ENCODE measurements around the gene ZNF492. TPM values are rescaled to one million over a fixed set of nuclear protein-coding genes. Genes with fewer than 3 reads are reported as not detected.

The ZNF492 gene
- total RNA-seq, 1 donor from 2014 or later, result 0.26 TPM

- Histone ChIP-seq H3K27me3 (ENCODE audit: control insufficient read depth, insufficient read depth, low read length) (no peaks in the 10 kb centered on the region), H3K36me3 (ENCODE audit: control insufficient read depth, insufficient read depth, low read length) (no peaks in the 10 kb centered on the region), H3K4me3 (ENCODE audit: low read depth, low read length) (no peak overlapping the region)
- FAIRE-seq (no peak), DNase-seq (ENCODE audit: low read depth) (no peak)
- TF ChIP-seq CTCF (IDR thresholded peaks at IDR 0.05; ENCODE audit: insufficient read depth, low read length, severe bottlenecking), result no peak
Measured at GRCh38 chr19:22620401-22620800, 13.7 kb upstream of the ZNF492 start.

- no peaks in the 10 kb centered on the region for H3K27me3 ChIP-seq (ENCODE audit: control insufficient read depth, insufficient read depth, low read length)
- no peaks in the 10 kb centered on the region for H3K36me3 ChIP-seq (ENCODE audit: control insufficient read depth, insufficient read depth, low read length)
- FAIRE-seq (no peak), DNase-seq (ENCODE audit: low read depth) (no peak)
- no peak for TF ChIP-seq CTCF (IDR thresholded peaks at IDR 0.05; ENCODE audit: insufficient read depth, low read length, severe bottlenecking)
- H3K4me3 ChIP-seq (ENCODE audit: low read depth, low read length), result no peak overlapping the region
Measured at GRCh38 chr19:22620912-22621311, 13.2 kb upstream of the ZNF492 start.

- Histone ChIP-seq H3K4me3 (ENCODE audit: low read depth, low read length) (no peak overlapping the region), H3K36me3 (ENCODE audit: control insufficient read depth, insufficient read depth, low read length) (no peaks in the 10 kb centered on the region), H3K27me3 (ENCODE audit: control insufficient read depth, insufficient read depth, low read length) (no peaks in the 10 kb centered on the region)
- no peak for TF ChIP-seq CTCF (IDR thresholded peaks at IDR 0.05; ENCODE audit: insufficient read depth, low read length, severe bottlenecking)
- no peak for DNase-seq (ENCODE audit: low read depth)
- no peak for FAIRE-seq
Measured at GRCh38 chr19:22622020-22622419, 12.1 kb upstream of the ZNF492 start.

- no peaks in the 10 kb centered on the region for H3K27me3 ChIP-seq (ENCODE audit: control insufficient read depth, insufficient read depth, low read length)
- FAIRE-seq (no peak), DNase-seq (ENCODE audit: low read depth) (no peak)
- no peak overlapping the region for H3K4me3 ChIP-seq (ENCODE audit: low read depth, low read length)
- TF ChIP-seq CTCF (IDR thresholded peaks at IDR 0.05; ENCODE audit: insufficient read depth, low read length, severe bottlenecking), result no peak
- H3K36me3 ChIP-seq (ENCODE audit: control insufficient read depth, insufficient read depth, low read length), result no peaks in the 10 kb centered on the region
Measured at GRCh38 chr19:22622901-22623840, 11.0 kb upstream of the ZNF492 start.

- TF ChIP-seq CTCF (IDR thresholded peaks at IDR 0.05; ENCODE audit: insufficient read depth, low read length, severe bottlenecking), result no peak
- H3K4me3 ChIP-seq (ENCODE audit: low read depth, low read length), result no peak overlapping the region
Measured at GRCh38 chr19:22623841-22624221, 10.3 kb upstream of the ZNF492 start.

More at GRCh38 chr19:22623841-22624221, 10.3 kb upstream of the ZNF492 start:
- FAIRE-seq (no peak), DNase-seq (ENCODE audit: low read depth) (no peak)
- Histone ChIP-seq H3K27me3 (ENCODE audit: control insufficient read depth, insufficient read depth, low read length) (no peaks in the 10 kb centered on the region), H3K36me3 (ENCODE audit: control insufficient read depth, insufficient read depth, low read length) (no peaks in the 10 kb centered on the region)
